HCT116 (cell line): ENCODE measurements around the gene VANGL1. TPM values are rescaled to one million over a fixed set of nuclear protein-coding genes. Genes with fewer than 3 reads are reported as not detected.

ENCODE experiments used
- ATAC-seq: fragments of 200-7000 bp; cut with Tn5 transposase; 2 replicates; pipeline ENCODE4 v1.9.1; 2020; ENCODE audit warnings: mild to moderate bottlenecking, moderate library complexity
- BruUV-seq: library from RNA; stranded (reverse); fragments of 400-500 nt; replicated peaks from 2 replicates; lab custom pipeline; 2021; lab: Mats Ljungman, UMichigan
- CTCF ChIA-PET: fragments of 300-600 bp; sonication (Branson Sonifier 250); formaldehyde crosslinking; loops from one replicate; lab custom pipeline; 2021; ENCODE audit warnings: antibody characterized with exemption; lab: Charles Lee
- POLR2A ChIA-PET: fragments of 300-600, 350-600 bp; sonication (Branson Sonifier 250); formaldehyde crosslinking; loops from one replicate; lab custom pipeline; 2021; ENCODE audit warnings: antibody characterized with exemption; lab: Charles Lee
- RAD21 ChIA-PET, 2 experiments: fragments of 300-600 bp; sonication (Branson Sonifier 250); formaldehyde crosslinking; loops; one replicate each; lab custom pipeline; 2023; ENCODE audit warnings: low total read pairs in 2 of 2; ENCODE audit not compliant: uncharacterized antibody in 2 of 2, unreplicated experiment in 2 of 2, low non-redundant PET in 1 of 2; lab: Charles Lee
- DNase-seq: peaks from one replicate; pipeline ENCODE4 v3.0.0-alpha.2; 2010; ENCODE audit warnings: low read depth, low spot score
- H2AFZ ChIP-seq: fragments of 200-600 bp; shearing (Covaris generic), sonication (generic); 2 replicates; pipeline ENCODE4 v1.6.1; 2017; ENCODE audit warnings: low read depth, mixed run types, mixed read lengths, antibody characterized with exemption, low read length; ENCODE audit not compliant: poor library complexity, severe bottlenecking
- H3K27ac ChIP-seq: 2 replicates; pipeline ENCODE4 v1.5.1; 2012; ENCODE audit warnings: low read depth, low read length
- H3K27me3 ChIP-seq: fragments of 200-600 bp; sonication (generic); 2 replicates; pipeline ENCODE4 v1.6.1; 2016; ENCODE audit warnings: mixed run types, low read length, mixed read lengths; ENCODE audit not compliant: insufficient read depth
- H3K36me3 ChIP-seq, 2 experiments: fragments of 200-500 bp in 1 of 2; fragments of 200-600 bp in 1 of 2; sonication (Bioruptor generic) in 1 of 2; sonication (generic) in 1 of 2; 2 replicates each; pipeline versions ENCODE4 v1.5.1 to v1.6.1; 2014 to 2016; ENCODE audit warnings: low read length in 2 of 2, inconsistent platforms in 1 of 2, mixed read lengths in 1 of 2, mixed run types in 1 of 2; ENCODE audit not compliant: insufficient read depth in 2 of 2, control insufficient read depth in 1 of 2
- H3K4me1 ChIP-seq, 2 experiments: fragments of 200-600 bp in 1 of 2; sonication (generic) in 1 of 2; 2 replicates each; pipeline versions ENCODE4 v1.5.1 to v1.6.1; 2012 to 2017; ENCODE audit warnings: low read length in 2 of 2, inconsistent platforms in 1 of 2, mild to moderate bottlenecking in 1 of 2, mixed read lengths in 1 of 2, mixed run types in 1 of 2, moderate library complexity in 1 of 2; ENCODE audit not compliant: insufficient read depth in 2 of 2, control insufficient read depth in 1 of 2
- H3K4me2 ChIP-seq: fragments of 200-600 bp; sonication (generic); 2 replicates; pipeline ENCODE4 v1.6.1; 2017; ENCODE audit warnings: mixed run types, low read length, mixed read lengths
- H3K4me3 ChIP-seq, 2 experiments: fragments of 200-600 bp in 1 of 2; sonication (generic) in 1 of 2; replicated peaks in 1 of 2; 2 replicates each; pipeline ENCODE4 v1.5.1; 2011 to 2016; ENCODE audit warnings: low read length in 2 of 2, control low read depth in 1 of 2, low read depth in 1 of 2, mild to moderate bottlenecking in 1 of 2, mixed read lengths in 1 of 2, mixed run types in 1 of 2
- H3K79me2 ChIP-seq: fragments of 200-600 bp; sonication (generic); 2 replicates; pipeline ENCODE4 v1.6.1; 2017; ENCODE audit warnings: mild to moderate bottlenecking, mixed run types, low read length, moderate library complexity, mixed read lengths; ENCODE audit not compliant: insufficient read depth
- H3K9ac ChIP-seq: fragments of 200-600 bp; sonication (generic); 2 replicates; pipeline ENCODE4 v1.6.1; 2016; ENCODE audit warnings: low read length, mixed read lengths
- H3K9me2 ChIP-seq: fragments of 200-600 bp; sonication (generic), shearing (Covaris generic); 2 replicates; pipeline ENCODE4 v1.6.1; 2017; ENCODE audit warnings: mixed run types, mild to moderate bottlenecking, moderate library complexity; ENCODE audit not compliant: insufficient read depth
- H3K9me3 ChIP-seq, 2 experiments: fragments of 200-500 bp in 1 of 2; fragments of 200-600 bp in 1 of 2; sonication (Bioruptor generic) in 1 of 2; sonication (generic) in 1 of 2; 2 replicates each; pipeline ENCODE4 v1.6.1; 2014 to 2017; ENCODE audit warnings: low read length in 2 of 2, mixed read lengths in 2 of 2, inconsistent platforms in 1 of 2, low read depth in 1 of 2, mild to moderate bottlenecking in 1 of 2, mixed run types in 1 of 2, moderate library complexity in 1 of 2; ENCODE audit not compliant: control insufficient read depth in 1 of 2, insufficient read depth in 1 of 2
- H4K20me1 ChIP-seq: fragments of 200-600 bp; sonication (generic), shearing (Covaris generic); 2 replicates; pipeline ENCODE4 v1.6.1; 2017; ENCODE audit warnings: mixed run types, mild to moderate bottlenecking, moderate library complexity; ENCODE audit not compliant: insufficient read depth
- ATF3 ChIP-seq: IDR thresholded peaks from 2 replicates; pipeline ENCODE4 v1.6.1; 2012
- CBX3 ChIP-seq: IDR thresholded peaks from 2 replicates; pipeline ENCODE4 v1.6.1; 2012; ENCODE audit warnings: low read depth
- CEBPB ChIP-seq: IDR thresholded peaks from 2 replicates; pipeline ENCODE4 v1.6.1; 2012; ENCODE audit warnings: low read depth
- EGR1 ChIP-seq: IDR thresholded peaks from 2 replicates; pipeline ENCODE4 v1.6.1; 2012; ENCODE audit warnings: low read depth
- ELF1 ChIP-seq: IDR thresholded peaks from 2 replicates; pipeline ENCODE4 v1.6.1; 2012; ENCODE audit warnings: low read depth, borderline replicate concordance
- EZH2 ChIP-seq: fragments of 200-600 bp; sonication (generic); IDR thresholded peaks from 2 replicates; pipeline ENCODE4 v1.6.1; 2017; ENCODE audit warnings: antibody characterized with exemption, mixed run types
- JUND ChIP-seq: IDR thresholded peaks from 2 replicates; pipeline ENCODE4 v1.6.1; 2012
- POLR2AphosphoS5 ChIP-seq: IDR thresholded peaks from 2 replicates; pipeline ENCODE4 v1.6.1; 2011; ENCODE audit warnings: mild to moderate bottlenecking, low read depth, low read length, moderate library complexity
- REST ChIP-seq: IDR thresholded peaks from 2 replicates; pipeline ENCODE4 v1.6.1; 2012; ENCODE audit warnings: low read depth
- SIN3A ChIP-seq: IDR thresholded peaks from 2 replicates; pipeline ENCODE4 v1.6.1; 2012; ENCODE audit warnings: low read depth
- SRF ChIP-seq: IDR thresholded peaks from 2 replicates; pipeline ENCODE4 v1.6.1; 2012; ENCODE audit warnings: low read depth
- ZFX ChIP-seq: fragments of 450-650 bp; IDR thresholded peaks from 2 replicates; pipeline ENCODE4 v1.6.1; 2017
- ZNF274 ChIP-seq: fragments of 200-500 bp; sonication (Bioruptor generic); IDR thresholded peaks from 2 replicates; pipeline ENCODE4 v1.6.1; 2014; ENCODE audit warnings: mild to moderate bottlenecking, low read depth, low read length, inconsistent platforms
- intact Hi-C: fragments of 100-400 bp; cut with micrococcal nuclease; formaldehyde crosslinking; loops from 2 replicates; pipeline ENCODE4 v1.10.0; 2022
- total RNA-seq: library from RNA; stranded (reverse); gene quantifications from one replicate; pipeline ENCODE4 v1.2.1, GENCODE V29; 2021; ENCODE audit not compliant: unreplicated experiment
- TF ChIP-seq, protein P1 (sequence below): IDR thresholded peaks from 2 replicates; pipeline ENCODE4 v1.6.1; 2012
- TF ChIP-seq, protein P2 (sequence below), 3 experiments: fragments of 200-600 bp in 1 of 3; sonication (generic) in 1 of 3; IDR thresholded peaks in 2 of 3; conservative IDR thresholded peaks in 1 of 3; 2 replicates each; pipeline ENCODE4 v1.5.1; 2012 to 2017; ENCODE audit warnings: low read depth in 2 of 3, low read length in 2 of 3, antibody characterized with exemption in 1 of 3, borderline replicate concordance in 1 of 3, control low read depth in 1 of 3, mild to moderate bottlenecking in 1 of 3, mixed read lengths in 1 of 3, mixed run types in 1 of 3, moderate library complexity in 1 of 3; ENCODE audit not compliant: insufficient read depth in 1 of 3

VANGL1 gene
- total RNA-seq, 1 experiment from 2014 or later = 23.5 TPM

DNA sequence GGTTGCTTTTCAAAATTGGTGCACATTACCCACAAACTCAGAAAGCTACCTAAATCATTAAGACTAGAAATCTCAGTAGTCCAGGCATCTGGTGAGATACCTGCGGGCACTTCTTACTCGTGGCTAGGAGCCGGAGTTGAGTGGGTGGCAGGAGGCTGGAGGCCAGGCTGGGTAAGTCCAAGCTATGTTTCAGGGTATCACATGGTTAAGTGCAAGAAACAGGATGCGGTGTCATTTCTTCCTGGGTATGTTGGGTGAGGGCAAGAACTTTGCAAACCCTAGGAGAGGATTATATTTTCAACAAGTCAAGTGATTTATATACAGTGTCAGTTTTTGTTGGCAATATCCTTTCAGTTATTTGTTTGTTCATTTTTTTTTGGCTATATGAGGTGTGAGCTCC lies 41.0 kb downstream of the VANGL1 start:
- ChIA-PET CTCF (interaction anchor here (3.4 kb wide), 1 partner anchor 24 kb away, joined by 7 read pairs; no protein-coding TSS in a partner anchor), RAD21 (no interaction called here), POLR2A (no interaction called here)
- H3K9ac ChIP-seq = no peak overlapping the region
- no TSS peak for BruUV-seq
- no peaks in the 10 kb centered on the region for H3K9me3 ChIP-seq
- no peak overlapping the region for H3K4me3 ChIP-seq
- ATAC-seq = no peak
- no peak overlapping the region for H3K4me2 ChIP-seq
- no peak for TF ChIP-seq SIN3A
- no peak for TF ChIP-seq SRF
- no peak for TF ChIP-seq ZFX
- TF ChIP-seq, protein P1, sequence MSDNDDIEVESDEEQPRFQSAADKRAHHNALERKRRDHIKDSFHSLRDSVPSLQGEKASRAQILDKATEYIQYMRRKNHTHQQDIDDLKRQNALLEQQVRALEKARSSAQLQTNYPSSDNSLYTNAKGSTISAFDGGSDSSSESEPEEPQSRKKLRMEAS = no peak
- TF ChIP-seq EGR1 = no peak
- no peak for TF ChIP-seq EZH2
- TF ChIP-seq CEBPB = no peak
- TF ChIP-seq CBX3 = no peak
- no peak for TF ChIP-seq ATF3
- TF ChIP-seq, protein P2, sequence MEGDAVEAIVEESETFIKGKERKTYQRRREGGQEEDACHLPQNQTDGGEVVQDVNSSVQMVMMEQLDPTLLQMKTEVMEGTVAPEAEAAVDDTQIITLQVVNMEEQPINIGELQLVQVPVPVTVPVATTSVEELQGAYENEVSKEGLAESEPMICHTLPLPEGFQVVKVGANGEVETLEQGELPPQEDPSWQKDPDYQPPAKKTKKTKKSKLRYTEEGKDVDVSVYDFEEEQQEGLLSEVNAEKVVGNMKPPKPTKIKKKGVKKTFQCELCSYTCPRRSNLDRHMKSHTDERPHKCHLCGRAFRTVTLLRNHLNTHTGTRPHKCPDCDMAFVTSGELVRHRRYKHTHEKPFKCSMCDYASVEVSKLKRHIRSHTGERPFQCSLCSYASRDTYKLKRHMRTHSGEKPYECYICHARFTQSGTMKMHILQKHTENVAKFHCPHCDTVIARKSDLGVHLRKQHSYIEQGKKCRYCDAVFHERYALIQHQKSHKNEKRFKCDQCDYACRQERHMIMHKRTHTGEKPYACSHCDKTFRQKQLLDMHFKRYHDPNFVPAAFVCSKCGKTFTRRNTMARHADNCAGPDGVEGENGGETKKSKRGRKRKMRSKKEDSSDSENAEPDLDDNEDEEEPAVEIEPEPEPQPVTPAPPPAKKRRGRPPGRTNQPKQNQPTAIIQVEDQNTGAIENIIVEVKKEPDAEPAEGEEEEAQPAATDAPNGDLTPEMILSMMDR (IDR thresholded peaks at IDR 0.05 in 2 of 3, conservative IDR thresholded peaks at IDR 0.05 in 1 of 3; ENCODE audit: borderline replicate concordance in 1 of 3, insufficient read depth in 1 of 3, low read depth in 2 of 3, low read length in 2 of 3) = no peak
- TF ChIP-seq REST = no peak
- no peak for TF ChIP-seq POLR2AphosphoS5
- no peak for TF ChIP-seq ZNF274
- no peak for TF ChIP-seq JUND
- TF ChIP-seq ELF1 = no peak
- no peaks in the 10 kb centered on the region for H3K9me2 ChIP-seq
- H3K27ac ChIP-seq = no peak overlapping the region
- no peak overlapping the region for H2AFZ ChIP-seq
- intact Hi-C loops = no loop called here
- no peaks in the 10 kb centered on the region for H3K27me3 ChIP-seq
- H4K20me1 ChIP-seq = no peaks in the 10 kb centered on the region
- peaks cover 5 to 17% of the 10 kb centered on the region in 2 experiments; a peak in 2 of 4 replicates for H3K36me3 ChIP-seq
- H3K4me1 ChIP-seq = peaks cover 9 to 16% of the 10 kb centered on the region in 2 experiments; a peak in 2 of 4 replicates
- DNase-seq = no peak
- H3K79me2 ChIP-seq = no peaks in the 10 kb centered on the region; the same call in 1 of the 2 replicates
